Activated B cell treated with CpG ODN at 0.5 μM for 24 hours (primary cell): ENCODE measurements around the gene PRKCH. TPM values are rescaled to one million over a fixed set of nuclear protein-coding genes. Genes with fewer than 3 reads are reported as not detected.

Experiments
- ATAC-seq: fragments of 200-7000 bp; cut with Tn5 transposase; one replicate; pipeline ENCODE4 v1.10.0; 2021; ENCODE audit warnings: low read depth, mild to moderate bottlenecking, moderate library complexity
- CTCF ChIA-PET: fragments of 350-600 bp; sonication (Branson Sonifier 250); formaldehyde crosslinking; loops from one replicate; lab custom pipeline; 2021; ENCODE audit warnings: antibody characterized with exemption; lab: Charles Lee
- POLR2A ChIA-PET: fragments of 350-600 bp; sonication (Branson Sonifier 250); formaldehyde crosslinking; loops from one replicate; lab custom pipeline; 2021; ENCODE audit warnings: antibody characterized with exemption; lab: Charles Lee
- DNase-seq: peaks from one replicate; pipeline ENCODE4 v3.0.0; 2022
- H3K27ac Mint-ChIP-seq: one replicate; pipeline ENCODE4 v1.8.0; 2020; ENCODE audit warnings: mixed read lengths
- H3K27me3 Mint-ChIP-seq: one replicate; pipeline ENCODE4 v1.8.0; 2021; ENCODE audit warnings: mixed read lengths
- H3K36me3 Mint-ChIP-seq: one replicate; pipeline ENCODE4 v1.8.0; 2021; ENCODE audit warnings: low read depth, mixed read lengths
- H3K4me1 Mint-ChIP-seq: one replicate; pipeline ENCODE4 v1.8.0; 2021; ENCODE audit warnings: mixed read lengths
- H3K4me3 Mint-ChIP-seq: one replicate; pipeline ENCODE4 v1.8.0; 2020; ENCODE audit warnings: mild to moderate bottlenecking, mixed read lengths
- H3K9me3 Mint-ChIP-seq: one replicate; pipeline ENCODE4 v1.8.0; 2020; ENCODE audit warnings: mixed read lengths
- CTCF ChIP-seq: fragments of 200-600 bp; IDR thresholded peaks from one replicate; pipeline ENCODE4 v1.8.0; 2022; ENCODE audit warnings: antibody characterized with exemption, mild to moderate bottlenecking
- intact Hi-C: fragments of 100-400 bp; cut with micrococcal nuclease; formaldehyde crosslinking; loops from one replicate; pipeline ENCODE4 v1.15.1; 2024
- total RNA-seq: library from RNA; stranded (reverse); gene quantifications from 2 replicates; pipeline ENCODE4 v1.2.3, GENCODE V29; 2022

Gene PRKCH
- total RNA-seq, 1 donor from 2014 or later, result 4.6 TPM

GRCh38 chr14:61398221-61398620 is 76.8 kb downstream of the PRKCH start:
- Mint-ChIP-seq H3K9me3 (no peaks in the 10 kb centered on the region), H3K36me3 (no peaks in the 10 kb centered on the region), H3K4me1 (no peaks in the 10 kb centered on the region), H3K27ac (no peak overlapping the region), H3K27me3 (peaks cover 2% of the 10 kb centered on the region), H3K4me3 (no peak overlapping the region)
- intact Hi-C loops, result no loop called here
- no peak for DNase-seq
- ATAC-seq, result no peak
- ChIA-PET CTCF (no interaction called here), POLR2A (no interaction called here)
- TF ChIP-seq CTCF, result no peak

- ATAC-seq, result no peak
- DNase-seq, result no peak
- Mint-ChIP-seq H3K27ac (no peak overlapping the region), H3K27me3 (peaks cover 2% of the 10 kb centered on the region), H3K4me1 (peaks cover 2% of the 10 kb centered on the region), H3K4me3 (no peak overlapping the region), H3K36me3 (no peaks in the 10 kb centered on the region), H3K9me3 (no peaks in the 10 kb centered on the region)
- POLR2A ChIA-PET, result no interaction called here
- TF ChIP-seq CTCF, result no peak
- CTCF ChIA-PET, result no interaction called here
- intact Hi-C loops, result no loop called here
These were observed 78.0 kb downstream of the PRKCH start for GRCh38 chr14:61399365-61399764.

GRCh38 chr14:61401461-61401860 is 80.1 kb downstream of the PRKCH start:
- Mint-ChIP-seq H3K36me3 (no peaks in the 10 kb centered on the region), H3K27ac (no peak overlapping the region), H3K4me1 (peaks cover 2% of the 10 kb centered on the region), H3K27me3 (peaks cover 2% of the 10 kb centered on the region), H3K4me3 (no peak overlapping the region), H3K9me3 (no peaks in the 10 kb centered on the region)
- no peak for TF ChIP-seq CTCF
- CTCF ChIA-PET, result interaction anchor here (0.6 kb wide), 1 partner anchor 768 kb away, joined by 3 read pairs; no protein-coding TSS in a partner anchor
- POLR2A ChIA-PET, result no interaction called here
- no peak for ATAC-seq
- intact Hi-C loops, result no loop called here
- no peak for DNase-seq

GRCh38 chr14:61403411-61403810 is 82.0 kb downstream of the PRKCH start:
- ChIA-PET POLR2A (no interaction called here), CTCF (no interaction called here)
- Mint-ChIP-seq H3K4me3 (no peak overlapping the region), H3K9me3 (no peaks in the 10 kb centered on the region), H3K27me3 (no peaks in the 10 kb centered on the region), H3K36me3 (no peaks in the 10 kb centered on the region), H3K4me1 (peaks cover 2% of the 10 kb centered on the region), H3K27ac (no peak overlapping the region)
- intact Hi-C loops, result no loop called here
- TF ChIP-seq CTCF, result no peak
- ATAC-seq, result no peak
- no peak for DNase-seq

- Mint-ChIP-seq H3K4me1 (peaks cover 2% of the 10 kb centered on the region), H3K4me3 (no peak overlapping the region), H3K27me3 (no peaks in the 10 kb centered on the region), H3K27ac (no peak overlapping the region), H3K36me3 (no peaks in the 10 kb centered on the region), H3K9me3 (no peaks in the 10 kb centered on the region)
- no peak for TF ChIP-seq CTCF
- ATAC-seq, result no peak
- DNase-seq, result no peak
- intact Hi-C loops, result no loop called here
- ChIA-PET POLR2A (no interaction called here), CTCF (no interaction called here)
These were observed 83.3 kb downstream of the PRKCH start for GRCh38 chr14:61404637-61405036.
